ENCODE results near the gene CCDC32. TPM values are rescaled to one million over a fixed set of nuclear protein-coding genes. Genes with fewer than 3 reads are reported as not detected.
A peak's percentile ranks its signal among the peaks of the same experiment; 100 is the strongest.
"Not testable (repeated sequence)": the region's sequence is repeated elsewhere in the genome, so short reads cannot be mapped to it uniquely, and the experiment has no call there.

Gene CCDC32
- total RNA-seq (2014; rRNA removed; shearing (Covaris generic)): 19.6 and 21.7 TPM in 2 replicates

DNA sequence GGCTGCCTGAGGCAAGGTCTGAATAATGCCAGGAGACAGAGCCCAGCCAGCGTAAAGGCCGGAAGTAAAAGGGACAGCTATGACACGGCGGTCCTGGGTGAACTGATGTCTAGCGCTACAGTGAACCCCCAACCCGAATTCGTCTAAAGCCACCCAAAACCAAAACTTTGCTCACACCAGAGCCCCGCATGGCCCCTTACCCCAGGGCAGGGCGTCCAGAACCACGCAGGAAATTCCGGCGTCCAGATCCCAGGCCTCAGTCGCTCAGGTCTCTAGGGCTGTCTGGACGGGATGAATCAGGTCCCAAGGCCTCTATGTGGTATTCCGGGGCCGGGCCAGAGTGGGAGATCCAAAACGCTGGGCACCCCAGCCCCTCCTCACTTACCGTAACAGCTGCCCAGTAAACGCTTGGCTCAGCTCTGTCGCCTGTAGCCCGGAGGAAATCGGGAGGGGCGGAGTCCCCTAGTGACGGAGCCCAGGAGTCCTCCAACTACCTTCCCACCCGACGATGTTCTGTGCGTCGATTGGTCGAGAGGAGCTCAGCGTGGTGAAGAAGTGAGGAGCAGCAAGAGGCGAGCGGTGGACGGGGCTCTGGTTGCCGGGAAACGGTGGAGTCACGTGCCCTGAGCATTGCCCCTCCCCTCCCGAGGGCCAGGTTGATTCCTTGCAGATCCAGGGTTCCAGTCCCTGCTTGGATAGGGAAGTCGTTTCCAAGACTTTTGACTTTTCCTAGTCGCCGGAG is at the start of gene CCDC32:
Gene CCDC32 (minus strand): TSS at position 452 of the 742 bp plus-strand sequence. CDS start 2,027 bp downstream, outside the sequence.
- peak; percentile 99 for DNase-seq (ENCODE audit: low spot score)

DNA sequence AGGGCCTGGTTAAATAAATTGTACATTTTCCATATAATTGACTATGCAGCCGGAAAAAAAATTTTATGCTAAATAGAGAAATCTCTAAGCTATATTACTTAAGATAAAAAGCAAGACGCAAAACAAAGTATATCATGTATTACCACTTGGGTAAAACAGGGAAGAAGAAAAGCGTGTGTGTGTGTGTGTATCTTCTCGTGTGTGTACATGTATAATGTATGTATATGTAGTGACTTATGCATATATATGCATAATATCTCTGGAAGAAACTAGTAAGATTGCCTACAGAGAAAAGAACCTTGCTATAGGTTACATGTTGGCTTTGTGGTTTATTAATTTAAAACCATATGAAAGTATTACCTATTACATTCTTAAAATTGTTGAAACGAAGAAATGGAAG is 48.2 kb upstream of the CCDC32 start:
- DNase-seq (ENCODE audit: low spot score): no peak

- no peak for DNase-seq (ENCODE audit: low spot score)
Observed at GRCh38 chr15:40603935-40604334, 39.1 kb upstream of the CCDC32 start.

DNA sequence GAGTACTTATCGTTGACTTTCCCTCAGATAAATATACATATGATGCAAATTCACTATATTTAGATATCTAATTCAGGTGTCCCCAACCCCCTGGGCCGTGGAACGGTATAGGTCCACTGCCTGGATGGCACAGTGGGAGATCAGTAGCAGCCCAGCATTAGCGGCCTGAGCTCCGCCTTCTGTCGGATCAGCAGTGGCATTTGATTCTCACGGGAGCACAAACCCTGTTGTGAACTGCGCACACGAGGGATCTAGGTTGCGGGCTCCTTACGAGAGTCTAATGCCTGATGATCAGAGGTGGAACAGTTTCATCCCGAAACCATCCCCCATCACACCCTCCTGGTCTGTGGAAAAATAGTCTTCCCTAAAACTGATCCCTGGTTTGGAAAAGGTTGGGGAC is 36.1 kb upstream of the CCDC32 start:
- no peak for DNase-seq (ENCODE audit: low spot score)

- no peak for DNase-seq (ENCODE audit: low spot score)
Observed at GRCh38 chr15:40598672-40599071, 33.8 kb upstream of the CCDC32 start.

DNA sequence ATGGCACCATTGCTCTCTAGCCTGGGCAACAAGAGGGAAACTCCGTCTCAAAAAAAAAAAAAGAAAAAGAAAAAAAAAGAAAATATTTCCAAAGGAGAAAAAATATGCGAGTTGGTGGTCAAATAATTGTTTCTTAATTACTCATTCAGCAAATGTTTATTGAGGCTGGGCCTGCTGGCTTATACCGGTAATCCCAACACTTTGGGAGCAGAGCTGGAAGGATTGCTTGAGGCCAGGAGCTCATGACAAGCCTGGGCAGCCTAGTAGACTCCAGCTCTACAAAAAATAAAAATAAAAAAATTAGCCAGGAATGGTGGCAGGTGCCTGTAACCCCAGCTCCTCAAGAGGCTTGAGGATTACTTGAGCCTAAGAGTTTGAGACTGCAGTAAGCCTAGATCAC is 33.3 kb upstream of the CCDC32 start:
- no peak for DNase-seq (ENCODE audit: low spot score)

GRCh38 chr15:40597024-40597423 is 32.2 kb upstream of the CCDC32 start:
- DNase-seq (ENCODE audit: low spot score): no peak

GRCh38 chr15:40595773-40596172 is 30.9 kb upstream of the CCDC32 start:
- DNase-seq (ENCODE audit: low spot score): peak; percentile 40

- no peak for DNase-seq (ENCODE audit: low spot score)
Observed at GRCh38 chr15:40595219-40595618, 30.4 kb upstream of the CCDC32 start.

DNA sequence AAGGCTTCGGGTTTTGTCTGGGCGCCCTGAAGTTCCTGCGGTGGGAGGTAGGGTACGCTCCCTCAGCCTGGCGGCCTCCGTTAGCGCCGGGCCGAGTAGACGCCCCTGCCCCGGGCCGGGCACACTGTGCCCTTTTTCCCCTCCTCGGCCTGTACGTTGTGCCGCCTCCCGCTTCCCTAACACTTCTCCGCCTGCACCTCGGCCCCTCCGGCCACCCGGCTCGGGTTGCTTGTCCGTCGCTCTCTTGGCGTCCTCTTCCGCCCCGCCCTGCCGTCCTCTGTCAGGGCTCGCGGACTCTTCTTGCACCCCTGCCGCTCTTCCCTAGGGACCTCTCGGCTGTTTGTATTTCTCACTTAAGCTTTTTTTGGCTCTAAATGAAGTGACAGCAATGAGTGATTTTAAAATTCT is 29.6 kb upstream of the CCDC32 start:
- peak; percentile 74 for DNase-seq (ENCODE audit: low spot score)

DNA sequence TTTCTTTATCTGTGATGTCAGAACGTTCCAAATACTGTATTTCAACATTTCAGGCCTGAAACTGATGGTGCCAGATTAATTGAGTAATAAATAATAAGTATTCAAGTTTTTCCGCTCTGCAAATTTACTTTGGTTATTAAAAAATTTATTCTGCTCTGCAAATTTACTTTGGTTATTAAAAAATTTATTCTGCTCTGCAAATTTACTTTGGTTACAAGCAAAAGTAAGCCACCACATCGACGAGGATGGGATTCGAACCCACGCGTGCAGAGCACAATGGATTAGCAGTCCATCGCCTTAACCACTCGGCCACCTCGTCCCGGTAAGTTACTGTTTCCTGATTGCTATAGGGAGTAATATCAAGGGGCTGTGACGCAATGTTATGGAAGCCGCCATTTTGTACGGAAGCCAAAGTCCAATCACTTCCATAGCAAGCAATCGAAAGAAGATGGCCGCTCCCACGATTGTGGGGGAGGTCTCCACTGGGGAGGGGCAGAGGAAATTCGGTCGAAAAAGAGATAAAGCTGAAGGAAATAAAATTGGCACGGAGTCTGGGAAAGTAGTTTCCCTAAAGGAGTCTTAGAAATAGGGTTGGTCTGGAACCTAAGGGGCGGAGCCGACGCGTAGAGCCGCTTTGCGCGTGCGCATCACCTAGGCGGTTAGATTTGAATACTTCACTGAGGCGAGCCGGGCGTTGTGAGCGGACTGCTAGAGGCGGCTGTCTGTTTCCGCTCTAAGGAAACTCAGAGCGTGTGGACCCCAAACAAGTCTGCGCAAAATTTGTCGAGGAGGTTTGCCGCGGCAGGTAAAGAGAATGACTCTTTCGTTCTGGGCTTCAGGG is 29.0 kb upstream of the CCDC32 start, which contains the start of gene KNL1:
Gene KNL1 (plus strand): TSS at position 662 of the 841 bp plus-strand sequence. CDS start 8,683 bp downstream, outside the sequence.
- peak; percentile 99 for DNase-seq (ENCODE audit: low spot score)

DNA sequence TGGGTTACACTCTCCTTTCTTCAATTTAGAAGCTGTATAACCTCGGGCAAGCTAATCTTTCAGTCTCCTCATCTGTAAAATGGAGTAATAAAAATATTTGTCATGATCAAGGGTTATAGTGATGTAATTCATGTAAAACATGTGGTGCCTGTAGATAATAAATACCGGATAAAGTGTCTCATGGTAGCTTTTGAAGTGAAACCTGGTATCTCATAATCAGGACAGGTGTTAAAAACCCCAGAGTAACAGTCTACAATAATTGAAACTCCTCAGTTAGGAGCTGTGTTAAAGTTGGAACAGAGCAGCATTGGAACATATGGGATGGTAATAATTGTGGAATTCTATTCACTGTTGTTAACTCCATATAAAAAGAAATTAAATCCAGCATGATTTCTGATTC is 28.3 kb upstream of the CCDC32 start:
- no peak for DNase-seq (ENCODE audit: low spot score)

- DNase-seq (ENCODE audit: low spot score): peak; percentile 24
Observed at GRCh38 chr15:40591389-40591788, 26.5 kb upstream of the CCDC32 start.

- DNase-seq (ENCODE audit: low spot score): peak; percentile 56
Observed at GRCh38 chr15:40590667-40591050, 25.8 kb upstream of the CCDC32 start.

DNA sequence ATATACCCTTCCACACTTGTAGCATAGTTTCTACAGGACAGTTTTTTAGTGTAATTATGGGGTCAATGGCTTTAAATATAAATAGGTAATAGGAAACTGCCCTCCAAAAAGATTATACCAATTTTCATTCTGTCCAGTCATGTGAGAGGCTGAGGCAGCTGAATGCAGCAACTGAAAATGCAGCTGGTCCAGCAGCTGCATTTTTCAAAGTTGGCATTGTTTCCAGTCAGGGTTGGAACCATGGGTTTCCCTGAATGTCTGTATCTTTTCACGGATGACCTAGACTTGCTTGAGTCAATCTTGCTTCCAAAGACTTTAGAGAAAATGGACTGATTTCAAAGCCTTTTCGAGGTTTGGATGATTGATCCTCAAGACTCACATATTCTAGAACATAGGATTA is 19.3 kb upstream of the CCDC32 start:
- DNase-seq (ENCODE audit: low spot score): no peak

DNA sequence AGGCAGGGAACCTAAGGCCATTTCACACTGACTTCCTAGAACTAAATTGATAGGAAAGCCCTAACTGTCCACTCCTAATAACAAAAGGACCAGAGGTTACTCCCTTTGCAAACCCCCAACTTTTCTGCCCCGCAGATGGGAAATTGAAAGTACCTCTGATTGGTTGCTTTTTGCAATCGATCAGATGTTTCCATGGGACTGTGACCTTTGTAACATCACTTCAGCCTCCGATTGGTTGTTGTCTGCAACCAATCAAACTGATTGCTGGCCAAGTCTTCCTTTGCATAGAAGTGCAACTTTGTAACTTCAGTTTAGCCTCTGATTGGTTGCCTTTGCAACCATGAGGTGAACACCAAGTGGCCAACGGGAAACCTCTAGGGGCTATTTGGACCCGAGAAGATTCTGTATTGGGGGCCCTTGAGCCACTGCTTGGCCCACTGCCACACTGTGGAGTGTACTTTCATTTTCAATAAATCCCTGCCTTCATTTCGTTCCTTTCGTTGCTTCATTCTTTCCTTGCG is 17.9 kb upstream of the CCDC32 start:
- peak; percentile 87 for DNase-seq (ENCODE audit: low spot score)

GRCh38 chr15:40581796-40582195 is 17.0 kb upstream of the CCDC32 start:
- not testable (repeated sequence) for DNase-seq (ENCODE audit: low spot score)

DNA sequence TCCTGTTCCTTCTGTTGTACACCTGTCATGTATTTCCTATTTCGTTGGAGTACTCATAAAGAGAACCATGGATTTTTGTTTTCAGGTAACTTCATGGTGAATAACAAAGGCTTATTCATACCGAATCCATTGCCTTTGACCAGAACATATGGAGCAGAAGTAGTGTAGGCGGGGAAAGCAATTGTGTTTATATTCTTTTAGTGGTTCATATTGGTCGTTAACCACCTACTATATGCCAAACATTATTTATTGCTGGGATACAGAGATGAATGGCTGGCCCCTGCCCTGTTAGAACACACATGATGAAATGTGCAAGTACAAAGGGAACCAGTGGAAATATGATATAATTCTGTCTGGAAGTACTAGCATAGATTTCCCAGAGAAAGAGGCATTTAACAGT is 14.1 kb upstream of the CCDC32 start:
- DNase-seq (ENCODE audit: low spot score): no peak

DNA sequence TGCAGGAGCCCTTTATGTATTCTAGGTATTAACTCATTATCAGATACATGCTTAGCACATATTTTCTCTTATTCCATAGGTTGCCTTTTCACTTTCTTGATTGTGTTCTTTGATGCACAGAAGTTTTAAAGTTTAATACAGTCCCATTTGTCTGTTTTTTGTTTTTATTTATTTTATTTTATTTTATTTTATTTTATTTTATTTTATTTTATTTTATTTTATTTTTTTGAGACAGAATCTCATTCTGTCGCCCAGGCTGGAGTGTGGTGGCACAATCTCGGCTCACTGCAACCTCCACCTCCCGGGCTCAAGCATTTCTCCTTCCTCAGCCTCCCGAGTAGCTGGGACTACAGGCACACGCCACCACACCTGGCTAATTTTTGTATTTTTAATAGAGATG is 12.1 kb upstream of the CCDC32 start:
- DNase-seq (ENCODE audit: low spot score): not testable (repeated sequence)

- no peak for DNase-seq (ENCODE audit: low spot score)
Observed at GRCh38 chr15:40575113-40575512, 10.3 kb upstream of the CCDC32 start.

DNA sequence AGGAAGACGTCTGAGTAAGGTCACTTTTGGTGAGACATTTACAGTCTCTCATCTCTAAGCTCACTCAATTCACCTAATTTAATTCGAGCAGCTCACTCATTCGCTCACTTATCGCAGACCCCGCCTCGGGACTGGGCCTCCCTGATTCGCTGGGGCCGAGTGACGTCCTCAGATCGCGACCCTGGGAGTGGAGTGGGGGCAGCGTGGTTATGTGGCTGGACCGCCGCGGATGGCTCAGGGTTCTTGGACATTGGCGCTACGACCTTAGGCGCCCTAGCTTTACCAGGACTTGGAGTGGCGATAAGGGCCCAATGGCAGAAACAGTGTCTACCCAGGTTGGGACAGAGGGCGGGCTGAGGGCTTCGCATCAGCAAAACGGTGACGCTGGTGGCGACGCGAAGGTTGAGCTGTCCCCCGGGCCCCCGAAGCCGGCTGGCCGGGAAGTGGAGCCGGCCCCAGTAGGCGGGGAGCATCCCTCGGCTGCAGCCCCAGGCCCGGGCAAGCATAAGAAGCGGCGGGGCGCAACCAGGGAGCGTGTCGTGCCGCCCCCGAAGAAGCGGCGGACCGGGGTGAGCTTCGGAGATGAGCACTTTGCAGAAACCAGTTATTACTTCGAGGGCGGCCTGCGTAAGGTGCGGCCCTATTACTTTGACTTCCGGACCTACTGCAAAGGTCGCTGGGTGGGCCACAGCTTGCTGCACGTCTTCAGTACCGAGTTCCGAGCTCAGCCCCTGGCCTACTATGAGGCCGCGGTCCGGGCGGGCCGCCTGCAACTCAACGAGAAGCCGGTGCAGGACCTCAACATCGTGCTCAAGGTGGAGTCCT is 4.5 kb upstream of the CCDC32 start, which contains the start of gene RPUSD2:
Gene RPUSD2 (plus strand): TSS at position 171 of the 825 bp plus-strand sequence. CDS start 39 bp downstream, at position 210.
- peak; percentile 97 for DNase-seq (ENCODE audit: low spot score)

All from HT-29 (cell line).